HG03095 (cell line): ENCODE measurements around the gene HTD2.

Experiments
- ATAC-seq: cut with Tn5 transposase; IDR thresholded peaks from one replicate; pipeline ENCODE4 v1.9.1; 2021; ENCODE audit warnings: moderate library complexity; ENCODE audit not compliant: unreplicated experiment

Gene HTD2

DNA sequence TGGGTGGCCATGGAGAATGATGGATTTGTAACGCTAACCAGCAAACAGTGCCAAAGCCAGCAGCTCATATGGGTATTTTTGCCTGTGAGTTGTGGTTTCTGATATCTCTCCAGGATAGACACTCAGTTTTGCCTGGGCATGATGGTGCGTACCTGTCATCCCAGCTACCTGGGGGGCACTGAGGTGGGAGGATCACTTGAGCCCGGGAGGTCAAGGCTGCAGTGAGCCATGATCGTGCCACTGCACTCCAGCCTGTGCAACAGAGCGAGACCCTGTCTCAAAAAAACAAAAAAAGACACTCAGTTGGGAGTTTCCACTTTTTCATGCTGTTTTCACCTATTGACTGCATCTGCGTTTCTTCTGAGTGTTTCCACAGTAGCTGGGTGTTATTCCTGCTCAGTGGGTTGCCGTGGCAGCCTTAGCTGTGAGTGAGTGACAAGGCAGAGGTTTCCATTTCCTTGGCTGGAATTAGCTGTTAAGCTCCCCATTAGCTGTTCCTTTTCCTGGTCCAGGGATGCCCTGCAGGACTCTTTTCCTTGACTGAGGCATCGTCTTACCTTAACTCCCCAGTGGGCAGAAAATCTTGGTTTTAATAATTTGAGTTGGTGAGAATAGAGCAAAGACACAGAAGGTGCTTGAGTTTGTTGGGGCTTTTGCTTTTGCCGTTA, 14.5 kb upstream of the HTD2 start:
- ATAC-seq: no peak

DNA sequence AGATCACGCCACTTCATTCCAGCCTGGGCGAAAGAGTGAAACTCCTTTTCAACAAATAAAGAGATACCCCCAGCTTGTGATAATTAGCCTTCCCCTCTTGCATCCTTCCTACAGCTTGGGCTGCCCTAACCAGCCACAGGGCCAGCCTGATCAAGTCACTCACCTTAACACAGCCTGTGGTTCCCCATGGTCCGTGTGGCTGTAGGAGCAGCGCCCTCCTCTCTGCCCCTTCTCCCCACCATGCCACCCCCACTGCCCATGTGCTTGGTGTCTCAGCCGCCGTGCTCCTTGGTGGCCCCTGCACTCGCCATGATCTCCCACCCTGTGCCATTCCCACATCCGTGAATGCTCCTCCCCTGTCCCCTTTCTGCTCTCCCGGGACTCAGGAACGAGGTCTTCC, 13.5 kb upstream of the HTD2 start:
- ATAC-seq: no peak

DNA sequence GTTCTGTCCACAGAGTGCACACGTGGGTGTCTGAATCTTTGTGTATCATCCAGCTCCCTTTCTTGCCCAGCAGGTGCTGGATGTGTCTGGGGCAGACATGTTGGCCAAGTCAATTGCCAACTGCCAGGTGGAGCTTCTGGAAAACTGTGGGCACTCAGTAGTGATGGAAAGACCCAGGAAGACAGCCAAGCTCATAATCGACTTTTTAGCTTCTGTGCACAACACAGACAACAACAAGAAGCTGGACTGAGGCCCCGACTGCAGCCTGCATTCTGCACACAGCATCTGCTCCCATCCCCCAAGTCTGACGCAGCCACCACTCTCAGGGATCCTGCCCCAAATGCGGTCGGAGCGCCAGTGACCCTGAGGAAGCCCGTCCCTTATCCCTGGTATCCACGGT, 12.8 kb upstream of the HTD2 start:
- no peak for ATAC-seq

DNA sequence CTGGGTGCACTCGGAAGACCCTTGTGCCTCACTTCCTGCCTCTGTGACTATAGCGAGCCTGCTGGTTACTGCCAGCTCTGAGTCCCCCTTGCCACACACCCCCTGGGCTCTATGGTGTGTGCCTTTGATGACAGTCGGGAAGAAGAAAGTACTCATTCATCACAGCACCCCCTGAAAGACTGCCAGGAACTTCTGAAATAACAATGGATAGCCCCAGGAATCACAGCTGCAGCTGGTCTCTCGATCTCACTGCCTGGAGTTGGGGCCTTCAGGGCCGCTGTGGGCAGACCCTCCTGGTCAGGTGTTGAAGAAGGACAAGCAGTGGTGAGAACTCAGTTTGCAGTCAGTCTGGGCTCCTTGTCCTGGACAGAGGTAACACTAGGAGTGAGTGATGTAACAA, 10.1 kb upstream of the HTD2 start:
- ATAC-seq: no peak

DNA sequence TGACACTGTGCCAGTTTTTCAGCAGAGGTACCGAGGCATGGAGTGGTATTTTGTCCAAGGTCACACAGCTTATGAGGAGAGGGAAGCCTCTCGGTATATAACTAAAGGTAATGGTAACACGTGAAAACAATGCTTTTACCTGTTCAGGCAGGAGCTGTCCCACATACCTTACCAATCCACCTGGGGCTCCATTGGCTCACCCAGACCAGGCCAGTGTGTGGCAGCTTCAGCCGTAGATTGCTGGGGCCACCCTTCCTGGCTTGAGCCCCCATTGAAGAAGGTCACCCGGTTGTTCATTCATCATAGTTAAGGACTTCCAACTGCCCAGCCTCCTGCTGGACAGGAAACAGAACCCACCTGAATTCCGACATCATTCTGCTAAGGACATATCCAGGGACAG, 9.5 kb upstream of the HTD2 start:
- ATAC-seq: no peak

DNA sequence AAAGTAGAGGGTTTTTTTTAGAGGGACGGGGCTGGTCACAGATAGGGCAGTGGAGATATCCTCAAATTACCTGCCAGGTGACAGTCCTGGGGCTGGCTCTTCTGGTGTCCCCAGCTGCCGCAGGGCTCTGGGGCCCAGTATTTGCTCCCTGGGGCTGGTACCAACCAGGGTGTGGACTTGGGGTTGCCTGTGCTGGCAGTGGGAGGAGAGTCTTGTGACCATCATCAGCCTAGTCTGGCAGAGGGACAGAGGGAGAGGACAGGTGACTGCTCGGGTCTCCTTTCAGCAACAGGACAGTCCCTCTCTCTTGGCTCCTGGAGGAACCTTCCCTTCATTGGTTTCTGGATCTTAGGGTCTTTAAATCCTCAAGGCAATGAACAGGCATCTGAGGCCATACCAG, 8.1 kb upstream of the HTD2 start:
- no peak for ATAC-seq

DNA sequence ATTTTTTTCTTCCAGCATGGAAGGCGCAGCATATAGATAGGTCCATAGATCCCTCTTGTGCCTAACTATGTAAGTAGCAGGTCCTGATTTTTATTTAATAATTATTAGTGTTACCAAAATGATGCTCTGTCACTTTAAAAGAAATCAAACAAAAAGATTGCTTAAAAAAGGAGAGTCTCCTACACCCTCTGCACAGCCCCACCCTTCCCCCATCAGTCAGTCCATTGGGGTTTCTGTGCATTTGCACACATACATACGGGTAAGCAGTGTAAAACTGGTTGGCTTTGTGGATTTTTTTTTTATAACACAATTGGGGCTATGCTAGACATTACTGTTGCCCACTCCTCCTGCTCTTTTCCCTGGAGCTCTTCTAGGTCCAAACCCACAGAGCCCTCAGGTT, 7.2 kb upstream of the HTD2 start:
- no peak for ATAC-seq

DNA sequence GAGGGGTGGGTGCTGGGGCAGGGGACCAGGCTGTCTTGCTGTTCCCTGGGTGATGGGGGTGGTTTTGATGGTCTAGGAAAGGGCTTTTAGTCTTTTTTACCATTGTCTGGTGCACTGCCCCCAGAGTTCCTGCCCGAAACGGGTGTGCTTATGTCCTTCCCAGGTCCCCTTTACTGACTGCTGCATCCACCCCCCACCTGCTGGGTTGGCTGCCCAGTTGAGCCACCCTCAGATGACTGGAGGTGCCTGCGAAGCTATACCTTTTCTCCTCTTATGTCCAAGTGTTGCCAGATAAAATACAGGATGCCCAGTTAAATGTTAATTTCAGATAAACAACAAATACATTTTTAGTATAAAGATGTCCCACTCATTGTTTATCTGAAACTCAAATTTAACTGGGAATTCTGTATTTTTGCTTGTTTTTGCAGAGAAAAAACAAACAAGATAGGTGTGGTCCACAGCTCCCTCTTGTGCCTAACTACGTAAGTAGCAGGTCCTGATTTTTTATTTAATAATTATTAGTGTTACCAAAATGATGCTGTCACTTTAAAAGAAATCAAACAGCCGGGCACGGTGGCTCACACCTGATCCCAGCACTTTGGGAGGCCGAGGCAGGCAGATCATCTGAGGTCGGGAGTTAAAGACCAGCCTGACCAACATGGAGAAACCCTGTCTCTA, 6.3 kb upstream of the HTD2 start:
- no peak for ATAC-seq

DNA sequence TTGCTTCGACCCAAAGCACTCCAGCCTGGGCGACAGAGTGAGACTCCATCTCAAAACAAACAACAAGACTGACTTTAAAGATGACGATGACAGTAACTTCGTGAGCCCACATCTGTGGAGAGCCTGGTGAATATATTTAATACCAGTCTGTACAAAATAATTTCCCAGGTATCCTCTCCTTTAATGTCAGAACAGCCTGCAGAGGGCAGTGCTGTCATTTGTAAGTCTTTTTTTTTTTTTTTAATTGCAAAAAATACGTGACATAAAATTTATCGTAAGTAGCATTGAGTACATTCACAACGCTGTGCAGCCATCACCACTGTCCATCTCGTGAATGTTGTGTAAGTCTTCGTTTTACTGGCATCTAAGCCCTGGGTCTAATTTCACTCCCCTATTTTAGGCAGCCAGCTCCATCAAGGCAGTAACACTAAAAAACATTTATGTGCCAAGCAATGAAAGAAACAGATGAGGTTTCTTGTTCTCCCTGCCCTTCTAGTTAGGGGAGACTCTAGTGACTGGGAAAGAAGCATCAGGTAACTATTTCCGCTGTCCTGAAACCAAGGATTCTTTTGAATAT, 1.4 kb downstream of the HTD2 start:
- no peak for ATAC-seq

DNA sequence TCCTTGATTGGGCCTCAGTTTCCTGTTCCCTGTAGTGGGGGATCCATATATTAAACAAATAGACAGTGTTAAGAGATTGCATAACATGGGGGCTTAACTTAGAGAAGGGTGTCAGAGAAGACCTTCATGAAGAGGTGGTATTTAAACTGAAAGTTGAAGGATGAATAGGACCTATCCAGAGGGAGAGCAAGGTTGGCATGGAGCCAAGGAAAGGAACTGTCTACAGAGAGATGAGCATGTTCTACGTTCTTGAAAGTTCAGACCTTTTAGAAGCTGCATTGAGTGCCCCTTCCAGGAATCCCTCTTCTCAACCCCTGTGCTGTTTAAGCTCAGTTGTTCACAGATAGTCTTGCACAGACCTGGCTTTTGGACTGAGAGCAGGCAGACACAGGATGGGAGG, 2.4 kb downstream of the HTD2 start:
- no peak for ATAC-seq

DNA sequence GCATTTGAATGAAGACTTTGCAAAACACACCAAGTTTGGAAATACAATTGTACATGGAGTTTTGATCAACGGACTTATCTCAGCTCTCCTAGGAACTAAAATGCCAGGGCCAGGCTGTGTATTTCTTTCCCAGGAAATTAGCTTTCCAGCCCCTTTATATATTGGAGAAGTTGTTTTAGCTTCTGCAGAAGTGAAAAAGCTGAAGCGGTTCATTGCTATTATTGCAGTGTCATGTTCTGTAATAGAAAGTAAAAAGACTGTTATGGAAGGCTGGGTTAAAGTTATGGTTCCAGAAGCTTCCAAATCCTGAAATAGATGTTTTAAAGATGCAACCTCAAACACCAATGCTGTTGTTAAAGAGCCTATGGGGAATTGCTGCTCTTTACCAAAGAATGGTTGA, 11.5 kb downstream of the HTD2 start:
- no peak for ATAC-seq

DNA sequence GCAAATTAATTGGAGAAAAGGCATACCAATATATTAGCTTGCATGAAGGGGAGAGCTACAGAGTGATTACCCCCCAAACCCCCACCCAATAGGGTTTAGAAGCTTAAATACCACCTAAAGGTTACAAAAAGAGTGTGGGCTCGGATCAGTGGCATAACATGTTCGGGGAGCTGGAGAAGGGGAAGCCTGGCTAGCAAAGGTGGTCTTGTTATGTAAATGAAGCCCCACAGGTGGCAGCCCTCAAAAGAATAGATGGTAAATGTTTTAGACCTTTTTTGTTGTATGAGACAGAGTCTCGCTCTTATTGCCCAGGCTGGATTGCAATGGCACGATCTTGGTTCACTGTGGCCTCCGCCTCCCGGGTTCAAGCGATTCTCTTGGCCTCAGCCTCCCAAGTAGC, 15.5 kb downstream of the HTD2 start:
- no peak for ATAC-seq

DNA sequence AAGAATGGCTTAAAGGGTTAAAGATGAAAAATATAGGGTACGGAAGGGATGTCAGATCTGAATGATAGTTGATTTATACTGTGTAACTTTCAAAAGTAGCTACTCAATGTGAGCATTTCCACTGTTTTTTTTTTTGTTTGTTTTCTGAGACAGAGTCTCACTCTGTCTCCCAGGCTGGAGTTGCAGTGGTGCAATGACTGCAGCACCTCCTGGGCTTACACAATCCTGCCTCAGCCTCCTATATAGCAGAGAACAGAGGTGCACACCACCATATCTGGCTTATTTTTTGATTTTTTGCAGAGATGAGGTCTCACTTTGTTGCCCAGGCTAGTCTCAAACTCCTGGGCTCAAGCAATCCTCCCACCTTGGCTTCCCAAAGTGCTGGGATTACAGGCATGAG, 16.5 kb downstream of the HTD2 start:
- no peak for ATAC-seq

DNA sequence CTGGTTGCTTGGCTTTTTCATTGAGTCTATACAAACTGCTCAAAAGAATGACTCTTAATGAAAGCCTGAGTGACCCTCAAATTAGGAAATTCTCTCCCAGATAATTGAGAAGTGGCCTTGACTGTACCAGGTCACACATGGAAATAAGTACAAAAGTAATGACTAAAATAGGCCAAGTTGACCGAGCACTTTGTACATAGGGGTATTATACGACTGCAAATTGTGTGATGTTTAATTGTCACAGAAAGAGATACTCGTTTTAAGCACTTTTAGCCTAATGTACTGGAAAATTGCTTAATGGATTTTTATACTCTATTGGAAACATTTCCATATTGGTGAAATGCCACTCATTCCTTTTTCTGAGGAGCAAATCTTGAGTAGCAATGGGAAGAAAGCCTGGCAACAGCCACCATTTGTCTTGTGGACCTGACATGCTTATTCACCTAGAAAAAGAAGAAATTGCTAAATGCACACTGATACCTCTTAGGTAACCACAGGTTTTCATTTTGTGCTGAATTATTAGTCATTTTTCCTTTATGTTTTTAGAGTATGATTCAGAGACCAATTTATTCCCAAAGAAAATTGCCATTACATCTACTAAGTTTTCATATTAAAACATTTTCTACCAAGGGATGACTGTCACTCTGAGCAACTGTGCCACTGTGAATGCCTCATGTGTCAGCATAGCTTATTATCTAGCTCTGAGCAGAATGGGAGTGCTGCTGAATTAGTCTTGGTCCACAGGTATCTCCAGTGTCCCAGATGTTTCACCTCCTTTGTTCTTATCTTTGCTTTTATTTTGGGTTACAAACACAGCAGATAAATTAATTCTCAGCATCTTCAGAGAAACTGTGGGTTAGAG, 17.4 kb downstream of the HTD2 start:
- no peak for ATAC-seq

DNA sequence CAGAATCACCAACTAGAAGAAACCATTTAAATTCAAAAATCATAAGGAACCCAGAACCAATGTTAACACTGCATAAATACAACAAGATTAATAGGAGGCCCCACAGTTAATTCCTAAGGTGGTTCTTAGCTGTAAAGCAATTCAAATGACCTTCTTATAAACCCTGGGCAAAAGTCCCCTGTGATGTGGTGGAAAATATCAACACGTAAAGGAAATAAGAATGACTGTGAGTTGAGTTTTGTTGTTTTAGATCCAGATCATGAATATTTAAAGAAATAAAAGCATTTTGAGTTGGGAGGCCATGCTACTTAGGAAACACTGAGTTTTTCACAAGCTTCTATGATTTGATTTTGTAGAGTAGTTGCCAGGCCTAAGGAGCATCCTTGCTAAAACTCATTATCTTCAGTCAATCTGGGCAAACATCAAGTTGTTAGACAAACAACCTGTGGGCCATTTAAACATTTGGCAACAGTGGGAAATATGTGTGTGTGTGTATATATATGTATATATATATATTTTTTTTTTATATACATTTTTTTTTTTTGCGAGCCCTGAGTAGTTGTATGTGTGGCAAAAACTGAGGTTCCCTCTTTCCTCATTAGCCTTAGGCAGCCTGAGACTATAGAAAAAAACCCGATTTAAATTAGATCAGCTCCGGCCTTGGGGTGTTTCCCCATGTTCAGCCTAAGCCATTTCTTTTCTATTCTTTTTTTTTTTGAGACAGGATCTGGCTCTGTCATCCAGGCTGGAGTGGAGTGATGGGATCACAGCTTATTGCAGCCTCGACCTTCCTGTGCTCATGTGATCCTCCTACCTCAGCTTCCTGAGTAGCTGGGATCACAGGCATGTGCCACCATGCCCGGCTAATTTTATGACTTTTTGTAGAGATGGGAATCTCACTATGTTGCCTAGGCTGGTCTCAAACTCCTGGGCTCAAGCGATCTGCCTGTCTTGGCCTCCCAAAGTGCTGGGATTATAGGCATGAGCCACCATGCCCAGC, 18.4 kb downstream of the HTD2 start:
- ATAC-seq: no peak

DNA sequence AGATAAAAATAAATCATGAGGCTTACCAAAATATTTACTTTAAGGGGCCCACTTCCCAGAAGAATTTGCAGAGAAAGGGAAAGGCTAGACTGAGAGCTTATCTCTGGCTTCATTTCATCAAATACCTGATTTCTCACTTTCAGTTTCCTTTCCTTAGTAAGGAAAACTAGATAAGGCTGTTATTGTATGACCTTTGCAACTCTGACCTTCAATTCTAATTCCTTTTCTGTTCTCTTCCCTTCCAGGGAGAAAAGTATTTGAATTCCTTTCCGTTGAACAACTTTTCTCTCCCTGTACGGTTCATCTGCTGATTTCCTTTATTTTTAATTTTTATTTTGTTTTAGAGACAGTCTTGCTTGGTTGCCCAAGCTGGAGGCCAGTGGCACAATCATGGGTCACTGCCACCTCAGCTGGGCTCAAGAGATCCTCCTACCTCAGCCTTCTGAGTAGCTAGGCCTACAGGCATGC, 19.2 kb downstream of the HTD2 start:
- ATAC-seq: no peak

DNA sequence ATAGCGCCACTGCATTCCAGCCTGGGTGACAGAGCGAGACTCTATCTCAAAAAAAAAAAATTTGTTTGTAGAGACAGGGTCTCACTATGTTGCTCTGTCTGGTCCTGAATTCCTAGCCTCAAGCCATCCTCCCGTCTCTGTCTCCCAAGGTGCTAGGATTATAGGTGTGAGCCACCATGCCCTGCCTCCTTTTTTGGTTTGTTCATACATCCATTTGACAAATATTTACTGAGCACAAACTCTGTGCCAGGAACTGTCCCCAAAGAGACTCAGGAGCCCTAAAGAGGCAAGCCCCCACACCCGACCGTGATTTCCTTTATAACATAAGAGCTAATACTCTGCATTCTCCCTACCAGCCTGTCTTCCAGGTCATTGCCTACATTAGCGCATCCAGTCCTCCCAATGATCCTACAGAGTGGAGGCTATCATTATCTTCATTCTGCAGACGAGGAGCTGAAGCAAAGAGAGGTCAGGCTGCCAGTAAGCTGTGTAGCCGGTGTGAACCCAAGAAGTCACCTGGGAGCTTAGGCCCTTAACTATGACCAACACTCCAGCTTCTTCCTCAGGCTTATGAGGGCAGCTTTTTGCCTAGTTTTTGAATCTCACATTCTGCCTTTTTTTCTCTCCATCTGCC, 20.1 kb downstream of the HTD2 start:
- no peak for ATAC-seq

DNA sequence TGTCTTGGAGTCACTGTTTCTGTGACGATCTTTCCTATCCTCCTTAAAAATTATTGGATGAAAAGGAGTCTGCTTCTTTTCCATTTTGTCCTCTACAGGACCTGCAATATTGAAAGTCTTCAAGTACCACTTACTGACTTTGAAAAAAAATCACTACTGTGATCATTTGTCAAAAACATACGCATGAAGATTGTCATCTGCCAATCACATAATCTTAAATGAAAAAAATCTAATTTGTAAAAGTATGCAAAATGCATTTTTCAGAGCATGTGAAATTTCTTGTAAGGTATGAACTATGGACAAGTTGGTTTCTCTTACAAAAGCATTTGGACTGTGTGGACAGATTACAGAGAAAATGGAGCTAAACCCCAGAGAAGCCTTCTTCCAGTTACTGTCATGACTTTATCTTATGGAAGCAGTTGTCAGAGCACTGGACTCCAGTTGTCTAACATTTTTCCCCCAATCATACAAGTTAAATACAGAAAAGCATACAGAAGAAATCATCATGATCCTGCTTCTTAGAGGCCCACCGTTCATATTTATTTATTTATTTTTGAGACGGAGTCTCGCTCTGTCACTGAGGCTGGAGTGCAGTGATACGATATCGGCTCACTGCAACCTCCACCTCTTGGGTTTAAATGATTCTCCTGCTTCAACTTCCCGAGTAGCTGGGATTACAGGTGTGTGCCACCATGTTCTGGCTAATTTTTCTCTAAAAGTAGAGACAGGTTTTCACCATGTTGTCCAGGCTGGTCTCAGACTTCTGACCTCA, 23.0 kb downstream of the HTD2 start:
- no peak for ATAC-seq

DNA sequence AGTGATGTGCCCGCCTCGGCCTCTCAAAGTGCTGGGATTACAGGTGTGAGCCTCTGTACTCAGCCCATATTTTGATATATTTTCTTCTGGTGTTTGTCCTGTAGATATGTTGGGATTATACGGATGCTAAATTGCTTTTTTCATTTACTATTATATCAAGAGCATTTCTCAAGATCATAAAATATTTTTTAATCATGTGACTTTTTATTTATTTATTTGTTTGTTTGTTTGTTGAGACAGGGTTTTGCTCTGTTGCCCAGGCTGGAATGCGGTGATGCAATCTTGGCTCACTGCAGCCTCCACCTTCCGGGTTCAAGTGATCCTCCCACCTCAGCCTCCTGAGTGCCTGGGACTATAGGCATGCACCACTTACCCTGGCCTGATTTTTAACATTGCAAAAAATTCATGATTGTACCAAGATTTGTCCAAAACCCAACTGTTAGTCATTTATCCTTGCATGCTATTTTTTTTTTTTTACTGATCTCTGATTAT, 23.6 kb downstream of the HTD2 start:
- no peak for ATAC-seq
